Measurements from ENCODE around the gene VAT1L.

VAT1L gene

GRCh38 chr16:77840093-77840492 lies 51.7 kb downstream of the VAT1L start:
- no peak overlapping the region for H3K4me3 ChIP-seq (ENCODE audit: low read depth, low read length)
- no peak for TF ChIP-seq CTCF (conservative IDR thresholded peaks at IDR 0.05; ENCODE audit: low read depth, low read length)
- peak; percentile 24 for DNase-seq (ENCODE audit: low read depth)

GRCh38 chr16:77840673-77841501 lies 52.5 kb downstream of the VAT1L start:
- peak; percentile 82 for DNase-seq (ENCODE audit: low read depth)
- no peak for TF ChIP-seq CTCF (conservative IDR thresholded peaks at IDR 0.05; ENCODE audit: low read depth, low read length)
- no peak overlapping the region for H3K4me3 ChIP-seq (ENCODE audit: low read depth, low read length)

- H3K4me3 ChIP-seq (ENCODE audit: low read depth, low read length): no peak overlapping the region
- no peak for DNase-seq (ENCODE audit: low read depth)
- TF ChIP-seq CTCF (conservative IDR thresholded peaks at IDR 0.05; ENCODE audit: low read depth, low read length): no peak
Measured at GRCh38 chr16:77841502-77841763, 53.1 kb downstream of the VAT1L start.

GRCh38 chr16:77842468-77842867 lies 54.1 kb downstream of the VAT1L start:
- H3K4me3 ChIP-seq (ENCODE audit: low read depth, low read length): no peak overlapping the region
- no peak for TF ChIP-seq CTCF (conservative IDR thresholded peaks at IDR 0.05; ENCODE audit: low read depth, low read length)
- DNase-seq (ENCODE audit: low read depth): no peak

- H3K4me3 ChIP-seq (ENCODE audit: low read depth, low read length): no peak overlapping the region
- DNase-seq (ENCODE audit: low read depth): no peak
- no peak for TF ChIP-seq CTCF (conservative IDR thresholded peaks at IDR 0.05; ENCODE audit: low read depth, low read length)
Measured at GRCh38 chr16:77843405-77843804, 55.0 kb downstream of the VAT1L start.

- no peak overlapping the region for H3K4me3 ChIP-seq (ENCODE audit: low read depth, low read length)
- no peak for DNase-seq (ENCODE audit: low read depth)
- TF ChIP-seq CTCF (conservative IDR thresholded peaks at IDR 0.05; ENCODE audit: low read depth, low read length): no peak
Measured at GRCh38 chr16:77844801-77845200, 56.4 kb downstream of the VAT1L start.

GRCh38 chr16:77849646-77850258 lies 61.4 kb downstream of the VAT1L start:
- DNase-seq (ENCODE audit: low read depth): no peak
- no peak overlapping the region for H3K4me3 ChIP-seq (ENCODE audit: low read depth, low read length)
- TF ChIP-seq CTCF (conservative IDR thresholded peaks at IDR 0.05; ENCODE audit: low read depth, low read length): no peak

All from choroid plexus epithelial cell (primary cell).